Erythroblast (primary cell): Measurements from ENCODE around the gene DNASE1L2.

Experiments used
- GATA1 ChIP-seq: IDR thresholded peaks from 2 replicates; pipeline ENCODE4 v1.6.1; 2011; ENCODE audit warnings: low read depth, mild to moderate bottlenecking, control low read depth, low read length, moderate library complexity
- POLR2A ChIP-seq: IDR thresholded peaks from 2 replicates; pipeline ENCODE4 v1.6.1; 2011; ENCODE audit warnings: mild to moderate bottlenecking, low read length

DNA sequence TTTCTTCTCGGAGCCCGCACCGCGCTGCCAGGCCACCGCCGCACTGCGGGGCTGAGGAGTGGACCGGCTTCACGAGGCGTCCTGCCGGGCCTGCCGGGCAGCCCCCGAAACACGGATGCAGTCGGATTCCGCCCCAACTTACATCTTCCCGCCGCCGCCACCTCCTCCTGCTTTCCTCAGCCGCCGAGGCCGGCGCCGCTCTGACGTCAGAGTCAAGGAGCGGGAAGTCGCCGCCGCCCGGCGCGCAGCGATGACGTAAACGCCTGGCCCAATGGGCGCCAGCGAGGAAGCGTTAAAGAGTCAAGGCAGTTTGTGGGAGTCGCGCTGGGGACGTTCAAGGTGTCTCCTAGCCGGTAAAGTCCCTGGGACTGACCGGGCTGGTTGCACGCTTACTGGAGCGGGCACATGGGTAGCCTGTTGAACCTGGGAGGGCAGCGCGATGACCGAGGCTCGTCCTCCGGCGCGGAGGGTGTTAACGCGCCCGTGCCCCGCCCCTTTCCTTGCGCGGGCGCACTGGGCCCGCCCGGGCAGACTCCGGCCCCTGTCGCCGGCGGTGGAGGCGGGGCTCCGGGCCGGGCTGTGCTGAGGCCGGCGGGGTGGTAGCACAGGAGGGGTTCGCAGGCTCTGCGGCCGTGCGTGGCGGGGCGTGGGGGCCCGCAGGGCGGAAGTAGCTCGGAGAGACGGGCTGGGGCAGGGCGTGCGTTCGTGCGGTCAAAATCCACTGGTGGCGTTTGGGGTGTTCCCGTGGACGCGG is 31.8 kb downstream of the DNASE1L2 start, which contains the start of gene RNPS1:
- TF ChIP-seq POLR2A (peak; percentile 98), GATA1 (no peak)
